IMR-90 (cell line): Measurements from ENCODE around the gene NLRX1.

Source experiments
- BHLHE40 ChIP-seq: fragments of 150-350 bp; IDR thresholded peaks from 2 replicates; pipeline ENCODE4 v1.6.1; 2016; ENCODE audit warnings: mild to moderate bottlenecking, low read depth, low read length
- CEBPB ChIP-seq: IDR thresholded peaks from 2 replicates; pipeline ENCODE4 v1.6.1; 2012; ENCODE audit warnings: low read depth, low read length, improper control_type of control experiment
- MXI1 ChIP-seq: IDR thresholded peaks from 2 replicates; pipeline ENCODE4 v1.6.1; 2012; ENCODE audit warnings: low read depth, mild to moderate bottlenecking, low read length, moderate library complexity, borderline replicate concordance
- POLR2A ChIP-seq: IDR thresholded peaks from 2 replicates; pipeline ENCODE4 v1.6.1; 2012; ENCODE audit warnings: mild to moderate bottlenecking, low read depth, low read length
- RAD21 ChIP-seq: IDR thresholded peaks from 2 replicates; pipeline ENCODE4 v1.6.1; 2012; ENCODE audit warnings: low read length, improper control_type of control experiment
- RCOR1 ChIP-seq: IDR thresholded peaks from 2 replicates; pipeline ENCODE4 v1.6.1; 2012; ENCODE audit warnings: mild to moderate bottlenecking, low read length, improper control_type of control experiment; ENCODE audit not compliant: insufficient replicate concordance
- RFX5 ChIP-seq: IDR thresholded peaks from 2 replicates; pipeline ENCODE4 v1.8.0; 2012; ENCODE audit warnings: low read depth, mild to moderate bottlenecking, low read length, moderate library complexity
- SMC3 ChIP-seq: fragments of 150-350 bp; IDR thresholded peaks from 2 replicates; pipeline ENCODE4 v1.6.1; 2016; ENCODE audit warnings: low read depth, mild to moderate bottlenecking, antibody characterized with exemption, low read length, moderate library complexity
- TF ChIP-seq, protein P1 (sequence below): fragments of 150-350 bp; IDR thresholded peaks from 2 replicates; pipeline ENCODE4 v1.6.1; 2017; ENCODE audit warnings: mild to moderate bottlenecking, antibody characterized with exemption, low read length, low read depth
- TF ChIP-seq, protein P2 (sequence below): conservative IDR thresholded peaks from 2 replicates; pipeline ENCODE4 v1.5.1; 2012; ENCODE audit warnings: mild to moderate bottlenecking, low read depth, low read length, improper control_type of control experiment
- TF ChIP-seq, protein P3 (sequence below): fragments of 150-350 bp; IDR thresholded peaks from 2 replicates; pipeline ENCODE4 v1.6.1; 2016; ENCODE audit warnings: low read depth, mild to moderate bottlenecking, low read length, moderate library complexity, borderline replicate concordance

DNA sequence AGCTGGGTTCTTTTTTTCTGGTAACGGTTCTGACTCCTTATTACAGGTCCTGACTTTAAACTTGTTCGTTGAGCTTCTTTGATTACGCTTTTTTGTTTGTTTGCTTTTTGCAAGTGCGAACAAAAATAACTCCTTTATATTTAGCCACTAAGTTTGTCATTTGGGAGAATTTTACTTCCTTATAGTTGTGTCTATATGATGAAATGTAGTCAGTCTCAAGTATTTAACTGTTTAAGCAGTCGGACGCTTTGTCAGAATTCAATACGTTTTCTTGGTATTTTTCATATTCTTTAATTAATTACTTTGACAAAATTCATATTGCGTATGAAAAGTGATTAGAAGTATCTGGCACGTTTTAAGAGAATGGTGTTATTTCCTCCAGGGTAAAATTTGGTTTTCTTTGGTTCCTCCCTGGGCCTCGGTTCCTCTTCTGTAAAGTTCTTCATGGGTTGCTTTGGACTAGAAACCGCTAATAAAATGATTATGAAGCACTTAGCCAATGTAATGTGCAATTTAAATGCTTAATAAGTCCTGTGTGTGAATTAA, 39.0 kb downstream of the NLRX1 start:
- TF ChIP-seq, protein P1, sequence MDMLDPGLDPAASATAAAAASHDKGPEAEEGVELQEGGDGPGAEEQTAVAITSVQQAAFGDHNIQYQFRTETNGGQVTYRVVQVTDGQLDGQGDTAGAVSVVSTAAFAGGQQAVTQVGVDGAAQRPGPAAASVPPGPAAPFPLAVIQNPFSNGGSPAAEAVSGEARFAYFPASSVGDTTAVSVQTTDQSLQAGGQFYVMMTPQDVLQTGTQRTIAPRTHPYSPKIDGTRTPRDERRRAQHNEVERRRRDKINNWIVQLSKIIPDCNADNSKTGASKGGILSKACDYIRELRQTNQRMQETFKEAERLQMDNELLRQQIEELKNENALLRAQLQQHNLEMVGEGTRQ = no peak
- TF ChIP-seq RFX5 (no peak), POLR2A (no peak), MXI1 (no peak), SMC3 (no peak), RAD21 (no peak), CEBPB (no peak), BHLHE40 (no peak), RCOR1 (no peak)
- TF ChIP-seq, protein P2, sequence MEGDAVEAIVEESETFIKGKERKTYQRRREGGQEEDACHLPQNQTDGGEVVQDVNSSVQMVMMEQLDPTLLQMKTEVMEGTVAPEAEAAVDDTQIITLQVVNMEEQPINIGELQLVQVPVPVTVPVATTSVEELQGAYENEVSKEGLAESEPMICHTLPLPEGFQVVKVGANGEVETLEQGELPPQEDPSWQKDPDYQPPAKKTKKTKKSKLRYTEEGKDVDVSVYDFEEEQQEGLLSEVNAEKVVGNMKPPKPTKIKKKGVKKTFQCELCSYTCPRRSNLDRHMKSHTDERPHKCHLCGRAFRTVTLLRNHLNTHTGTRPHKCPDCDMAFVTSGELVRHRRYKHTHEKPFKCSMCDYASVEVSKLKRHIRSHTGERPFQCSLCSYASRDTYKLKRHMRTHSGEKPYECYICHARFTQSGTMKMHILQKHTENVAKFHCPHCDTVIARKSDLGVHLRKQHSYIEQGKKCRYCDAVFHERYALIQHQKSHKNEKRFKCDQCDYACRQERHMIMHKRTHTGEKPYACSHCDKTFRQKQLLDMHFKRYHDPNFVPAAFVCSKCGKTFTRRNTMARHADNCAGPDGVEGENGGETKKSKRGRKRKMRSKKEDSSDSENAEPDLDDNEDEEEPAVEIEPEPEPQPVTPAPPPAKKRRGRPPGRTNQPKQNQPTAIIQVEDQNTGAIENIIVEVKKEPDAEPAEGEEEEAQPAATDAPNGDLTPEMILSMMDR = no peak
- TF ChIP-seq, protein P3, sequence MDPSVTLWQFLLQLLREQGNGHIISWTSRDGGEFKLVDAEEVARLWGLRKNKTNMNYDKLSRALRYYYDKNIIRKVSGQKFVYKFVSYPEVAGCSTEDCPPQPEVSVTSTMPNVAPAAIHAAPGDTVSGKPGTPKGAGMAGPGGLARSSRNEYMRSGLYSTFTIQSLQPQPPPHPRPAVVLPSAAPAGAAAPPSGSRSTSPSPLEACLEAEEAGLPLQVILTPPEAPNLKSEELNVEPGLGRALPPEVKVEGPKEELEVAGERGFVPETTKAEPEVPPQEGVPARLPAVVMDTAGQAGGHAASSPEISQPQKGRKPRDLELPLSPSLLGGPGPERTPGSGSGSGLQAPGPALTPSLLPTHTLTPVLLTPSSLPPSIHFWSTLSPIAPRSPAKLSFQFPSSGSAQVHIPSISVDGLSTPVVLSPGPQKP = no peak
